ENCODE data around the gene FN3KRP.

Gene FN3KRP

GRCh38 chr17:82750241-82750908, 33.9 kb downstream of the FN3KRP start:
- TF ChIP-seq TAF1 (IDR thresholded peaks at IDR 0.05; ENCODE audit: borderline replicate concordance, insufficient read depth, low read length) (no peak), POLR2AphosphoS5 (IDR thresholded peaks at IDR 0.05; ENCODE audit: low read depth, low read length) (no peak), FOXP2 (optimal IDR thresholded peaks at IDR 0.05; ENCODE audit: borderline replicate concordance, extremely low read depth, extremely low read length, insufficient read depth) (no peak), SIN3A (IDR thresholded peaks at IDR 0.05; ENCODE audit: borderline replicate concordance, insufficient read depth, low read length) (no peak), REST (IDR thresholded peaks at IDR 0.05; ENCODE audit: insufficient read depth in 1 of 2, low read depth in 2 of 2, low read length in 2 of 2) (no peak)

- TF ChIP-seq POLR2AphosphoS5 (IDR thresholded peaks at IDR 0.05; ENCODE audit: low read depth, low read length), result no peak
Measured at GRCh38 chr17:82751171-82751570, 34.7 kb downstream of the FN3KRP start.

- TF ChIP-seq SIN3A (IDR thresholded peaks at IDR 0.05; ENCODE audit: borderline replicate concordance, insufficient read depth, low read length) (peak; percentile 91; the same call in 1 of the 2 replicates), TAF1 (IDR thresholded peaks at IDR 0.05; ENCODE audit: borderline replicate concordance, insufficient read depth, low read length) (peak; percentile 66; the same call in 1 of the 2 replicates), FOXP2 (optimal IDR thresholded peaks at IDR 0.05; ENCODE audit: borderline replicate concordance, extremely low read depth, extremely low read length, insufficient read depth) (peak; percentile 93), REST (IDR thresholded peaks at IDR 0.05; ENCODE audit: insufficient read depth in 1 of 2, low read depth in 2 of 2, low read length in 2 of 2) (no peak), POLR2AphosphoS5 (IDR thresholded peaks at IDR 0.05; ENCODE audit: low read depth, low read length) (peak; percentile 43)
Measured at GRCh38 chr17:82751571-82752370, 35.3 kb downstream of the FN3KRP start, which contains the start of gene TBCD. Gene TBCD, plus strand, starts transcription at chr17:82752065. Its CDS starts 129 bp downstream, at chr17:82752194.

- no peak; the same call in 1 of the 2 replicates for TF ChIP-seq SIN3A (IDR thresholded peaks at IDR 0.05; ENCODE audit: borderline replicate concordance, insufficient read depth, low read length)
- no peak for TF ChIP-seq REST (IDR thresholded peaks at IDR 0.05; ENCODE audit: insufficient read depth in 1 of 2, low read depth in 2 of 2, low read length in 2 of 2)
- no peak; the same call in 1 of the 2 replicates for TF ChIP-seq TAF1 (IDR thresholded peaks at IDR 0.05; ENCODE audit: borderline replicate concordance, insufficient read depth, low read length)
- TF ChIP-seq POLR2AphosphoS5 (IDR thresholded peaks at IDR 0.05; ENCODE audit: low read depth, low read length), result no peak
- TF ChIP-seq FOXP2 (optimal IDR thresholded peaks at IDR 0.05; ENCODE audit: borderline replicate concordance, extremely low read depth, extremely low read length, insufficient read depth), result no peak
Measured at GRCh38 chr17:82752371-82753200, 36.1 kb downstream of the FN3KRP start.

GRCh38 chr17:82753201-82753464, 36.6 kb downstream of the FN3KRP start:
- no peak for TF ChIP-seq POLR2AphosphoS5 (IDR thresholded peaks at IDR 0.05; ENCODE audit: low read depth, low read length)
